ENCODE results near the gene TESK2.
"Not testable (repeated sequence)": the region's sequence is repeated elsewhere in the genome, so short reads cannot be mapped to it uniquely, and the experiment has no call there.

TESK2 gene

GRCh38 chr1:45477646-45478045 is 13.3 kb downstream of the TESK2 start:
- ChIA-PET POLR2A (no interaction called here), CTCF (interaction anchor here (0.7 kb wide), 1 partner anchor 13 kb away, joined by 3 read pairs; no protein-coding TSS in a partner anchor)
- H3K4me3 ChIP-seq (ENCODE audit: low read depth, low read length): no peak overlapping the region
- TF ChIP-seq CTCF (IDR thresholded peaks at IDR 0.05; ENCODE audit: insufficient read depth, low read length, missing control alignments): no peak
- DNase-seq (ENCODE audit: low read depth, low spot score): no peak

GRCh38 chr1:45474194-45474593 is 16.8 kb downstream of the TESK2 start:
- CTCF ChIA-PET; H3K4me3 ChIP-seq (ENCODE audit: low read depth, low read length); POLR2A ChIA-PET; DNase-seq (ENCODE audit: low read depth, low spot score): not testable (repeated sequence)

GRCh38 chr1:45473302-45473701 is 17.7 kb downstream of the TESK2 start:
- H3K4me3 ChIP-seq (ENCODE audit: low read depth, low read length): no peak overlapping the region
- no peak for DNase-seq (ENCODE audit: low read depth, low spot score)
- CTCF ChIA-PET: interaction anchor here (1.8 kb wide), 1 partner anchor 113 kb away, joined by 4 read pairs; no protein-coding TSS in a partner anchor
- TF ChIP-seq CTCF (IDR thresholded peaks at IDR 0.05; ENCODE audit: insufficient read depth, low read length, missing control alignments): no peak
- POLR2A ChIA-PET: no interaction called here

GRCh38 chr1:45470306-45470798 is 20.6 kb downstream of the TESK2 start:
- H3K4me3 ChIP-seq (ENCODE audit: low read depth, low read length): no peak overlapping the region
- ChIA-PET POLR2A (no interaction called here), CTCF (interaction anchor here (1.7 to 4.4 kb wide), 2 partner anchors 22 to 110 kb away, joined by 7 to 18 read pairs; partner anchors contain the start of gene TESK2)
- no peak for DNase-seq (ENCODE audit: low read depth, low spot score)
- TF ChIP-seq CTCF (IDR thresholded peaks at IDR 0.05; ENCODE audit: insufficient read depth, low read length, missing control alignments): no peak

- CTCF ChIA-PET: interaction anchor here (4.4 kb wide), 1 partner anchor 25 kb away, joined by 18 read pairs; the partner anchor contains the start of gene TESK2
- H3K4me3 ChIP-seq (ENCODE audit: low read depth, low read length); POLR2A ChIA-PET; DNase-seq (ENCODE audit: low read depth, low spot score): not testable (repeated sequence)
These were observed 23.6 kb downstream of the TESK2 start for GRCh38 chr1:45467353-45467752.

GRCh38 chr1:45465277-45465676 is 25.7 kb downstream of the TESK2 start:
- no peak for TF ChIP-seq CTCF (IDR thresholded peaks at IDR 0.05; ENCODE audit: insufficient read depth, low read length, missing control alignments)
- no peak for DNase-seq (ENCODE audit: low read depth, low spot score)
- ChIA-PET CTCF (no interaction called here), POLR2A (no interaction called here)
- H3K4me3 ChIP-seq (ENCODE audit: low read depth, low read length): no peak overlapping the region

- POLR2A ChIA-PET: no interaction called here
- CTCF ChIA-PET: no interaction called here
These were observed 32.1 kb downstream of the TESK2 start for GRCh38 chr1:45458894-45459293.

More at GRCh38 chr1:45458894-45459293, 32.1 kb downstream of the TESK2 start:
- DNase-seq (ENCODE audit: low read depth, low spot score): no peak
- no peak overlapping the region for H3K4me3 ChIP-seq (ENCODE audit: low read depth, low read length)
- no peak for TF ChIP-seq CTCF (IDR thresholded peaks at IDR 0.05; ENCODE audit: insufficient read depth, low read length, missing control alignments)

Data from AG04449 (cell line).